Panc1 (cell line): Measurements from ENCODE around the gene SLC4A4. TPM values are rescaled to one million over a fixed set of nuclear protein-coding genes. Genes with fewer than 3 reads are reported as not detected.

Experiments
- ATAC-seq: fragments of 200-7000 bp; cut with Tn5 transposase; 2 replicates; pipeline ENCODE4 v1.9.1; 2020; ENCODE audit warnings: mild to moderate bottlenecking, moderate library complexity
- Bru-seq: library from RNA; stranded (reverse); fragments of 400-500 nt; gene quantifications from one replicate; lab custom pipeline; 2021; lab: Mats Ljungman, UMichigan
- BruChase-seq, 2 experiments: library from RNA; stranded (reverse); fragments of 400-500 nt; gene quantifications; one replicate each; lab custom pipeline; 2021; lab: Mats Ljungman, UMichigan
- BruUV-seq: library from RNA; stranded (reverse); fragments of 400-500 nt; replicated peaks from 2 replicates; lab custom pipeline; 2021; lab: Mats Ljungman, UMichigan
- CTCF ChIA-PET: fragments of 300-600 bp; sonication (Branson Sonifier 250); formaldehyde crosslinking; loops from one replicate; lab custom pipeline; 2022; ENCODE audit warnings: antibody characterized with exemption; lab: Charles Lee
- POLR2A ChIA-PET: fragments of 300-600 bp; sonication (Branson Sonifier 250); formaldehyde crosslinking; loops from one replicate; lab custom pipeline; 2022; ENCODE audit warnings: antibody characterized with exemption; lab: Charles Lee
- DNase-seq: peaks from one replicate; pipeline ENCODE4 v3.0.0-alpha.2; 2010; ENCODE audit warnings: low read depth, low spot score
- H3K27ac ChIP-seq: 2 replicates; pipeline ENCODE4 v1.5.1; 2011; ENCODE audit warnings: mild to moderate bottlenecking, low read length, inconsistent platforms
- H3K27me3 ChIP-seq: fragments of 200-500 bp; sonication (Bioruptor generic); 2 replicates; pipeline ENCODE4 v1.6.0; 2014; ENCODE audit warnings: low read length, inconsistent platforms; ENCODE audit not compliant: control insufficient read depth, insufficient read depth
- H3K36me3 ChIP-seq: fragments of 200-500 bp; sonication (Bioruptor generic); 2 replicates; pipeline ENCODE4 v1.5.1; 2014; ENCODE audit warnings: inconsistent platforms, mild to moderate bottlenecking, low read length, moderate library complexity; ENCODE audit not compliant: control insufficient read depth, insufficient read depth
- H3K4me1 ChIP-seq: 2 replicates; pipeline ENCODE4 v1.5.1; 2011; ENCODE audit warnings: inconsistent platforms, mild to moderate bottlenecking, low read length, moderate library complexity; ENCODE audit not compliant: control insufficient read depth, insufficient read depth
- H3K4me3 ChIP-seq, 2 experiments: 2 replicates each; pipeline ENCODE4 v1.5.1; 2011 to 2012; ENCODE audit warnings: low read depth in 2 of 2, low read length in 2 of 2, mild to moderate bottlenecking in 2 of 2, inconsistent platforms in 1 of 2, moderate library complexity in 1 of 2
- H3K9me3 ChIP-seq: fragments of 200-500 bp; sonication (Bioruptor generic); 2 replicates; pipeline ENCODE4 v1.5.1; 2014; ENCODE audit warnings: low read depth, mild to moderate bottlenecking, inconsistent platforms, low read length, moderate library complexity; ENCODE audit not compliant: control insufficient read depth, insufficient read depth
- POLR2AphosphoS5 ChIP-seq: IDR thresholded peaks from 2 replicates; pipeline ENCODE4 v1.6.1; 2012; ENCODE audit warnings: mild to moderate bottlenecking, low read depth, low read length, moderate library complexity
- SIN3A ChIP-seq: IDR thresholded peaks from 2 replicates; pipeline ENCODE4 v1.6.1; 2012; ENCODE audit warnings: low read depth, mild to moderate bottlenecking, low read length, moderate library complexity, borderline replicate concordance; ENCODE audit not compliant: insufficient read depth
- TCF7L2 ChIP-seq: IDR thresholded peaks from 2 replicates; pipeline ENCODE4 v1.6.1; 2011; ENCODE audit warnings: mild to moderate bottlenecking, low read depth, low read length, inconsistent platforms
- in situ Hi-C: cut with HindIII; loops from 2 replicates; pipeline ENCODE4 v1.10.0; 2016; ENCODE audit warnings: low sequenced_read_pairs, low pct_unique_long_range_greater_than_20kb
- intact Hi-C: fragments of 100-400 bp; cut with micrococcal nuclease; formaldehyde crosslinking; loops from one replicate; pipeline ENCODE4 v1.10.0; 2022; ENCODE audit not compliant: unreplicated experiment
- long read RNA-seq: library from polyadenylated mRNA; unstranded; transcript quantifications from one replicate; pipeline ENCODE4 v2.0.0, GENCODE V29; 2021; ENCODE audit not compliant: unreplicated experiment
- polyA plus RNA-seq: library from polyadenylated mRNA; unstranded; fragments of >200 nt; gene quantifications from one replicate; pipeline ENCODE4 v1.2.1, GENCODE V29; 2012; ENCODE audit warnings: missing spikeins; ENCODE audit not compliant: insufficient read length
- total RNA-seq: library from RNA; stranded (reverse); gene quantifications from one replicate; pipeline ENCODE4 v1.2.1, GENCODE V29; 2021; ENCODE audit not compliant: unreplicated experiment
- TF ChIP-seq, protein P1 (sequence below): fragments of 450-650 bp; IDR thresholded peaks from 2 replicates; pipeline ENCODE4 v1.5.1; 2017; ENCODE audit warnings: mild to moderate bottlenecking
- TF ChIP-seq, protein P2 (sequence below), 2 experiments: IDR thresholded peaks; 2 replicates each; pipeline ENCODE4 v1.6.1; 2011 to 2012; ENCODE audit warnings: low read depth in 2 of 2, control low read depth in 1 of 2, low read length in 1 of 2, mild to moderate bottlenecking in 1 of 2, moderate library complexity in 1 of 2; ENCODE audit not compliant: insufficient read depth in 1 of 2

SLC4A4 gene
- total RNA-seq (0.26 TPM), Bru-seq, nascent RNA (percentile 12 among the genes with signal in this experiment), BruChase-seq, experiment 1, labeled RNA remaining after a 2-hour chase (percentile 9 among the genes with signal in this experiment), BruChase-seq, experiment 2, labeled RNA remaining after a 6-hour chase (percentile 7 among the genes with signal in this experiment)
- polyA plus RNA-seq = not detected
- long read RNA-seq = 0 reads

DNA sequence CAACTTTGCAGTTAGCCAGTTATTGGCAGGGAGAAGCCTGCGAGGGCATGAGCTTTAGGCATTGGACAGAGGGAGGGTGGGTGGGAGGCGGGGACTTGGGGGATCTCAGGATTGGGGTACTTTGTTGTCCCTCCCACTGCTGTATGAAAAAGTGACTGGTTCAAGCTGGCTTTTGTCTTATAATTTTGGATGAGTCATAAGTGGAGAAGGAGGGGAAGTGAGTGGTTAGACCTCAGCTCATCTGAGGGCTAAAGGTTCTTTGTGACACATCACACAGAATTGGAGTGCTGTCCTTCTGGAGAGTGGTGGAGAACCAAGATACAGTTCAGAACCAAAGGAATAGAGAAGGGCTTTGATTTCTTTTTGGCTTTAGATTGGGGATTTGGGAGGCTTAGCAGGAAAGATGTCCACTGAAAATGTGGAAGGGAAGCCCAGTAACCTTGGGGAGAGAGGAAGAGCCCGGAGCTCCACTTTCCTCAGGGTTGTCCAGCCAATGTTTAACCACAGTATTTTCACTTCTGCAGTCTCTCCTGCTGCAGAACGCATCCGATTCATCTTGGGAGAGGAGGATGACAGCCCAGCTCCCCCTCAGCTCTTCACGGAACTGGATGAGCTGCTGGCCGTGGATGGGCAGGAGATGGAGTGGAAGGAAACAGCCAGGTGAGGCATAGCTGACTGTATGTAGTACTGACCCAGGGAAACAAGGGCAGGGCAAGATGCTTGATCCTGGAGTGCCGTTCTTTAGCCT is at the start of gene SLC4A4:
Gene SLC4A4 (plus strand): TSS at position 175 of the 748 bp plus-strand sequence.
- ChIA-PET CTCF (no interaction called here), POLR2A (no interaction called here)
- DNase-seq = no peak
- Histone ChIP-seq H3K9me3 (no peaks in the 10 kb centered on the region), H3K27me3 (no peaks in the 10 kb centered on the region), H3K36me3 (no peaks in the 10 kb centered on the region), H3K4me3 (no peak within 1 kb of the TSS), H3K4me1 (no peaks in the 10 kb centered on the region), H3K27ac (no peak within 1 kb of the TSS)
- no peak for TF ChIP-seq POLR2AphosphoS5
- TF ChIP-seq, protein P1, sequence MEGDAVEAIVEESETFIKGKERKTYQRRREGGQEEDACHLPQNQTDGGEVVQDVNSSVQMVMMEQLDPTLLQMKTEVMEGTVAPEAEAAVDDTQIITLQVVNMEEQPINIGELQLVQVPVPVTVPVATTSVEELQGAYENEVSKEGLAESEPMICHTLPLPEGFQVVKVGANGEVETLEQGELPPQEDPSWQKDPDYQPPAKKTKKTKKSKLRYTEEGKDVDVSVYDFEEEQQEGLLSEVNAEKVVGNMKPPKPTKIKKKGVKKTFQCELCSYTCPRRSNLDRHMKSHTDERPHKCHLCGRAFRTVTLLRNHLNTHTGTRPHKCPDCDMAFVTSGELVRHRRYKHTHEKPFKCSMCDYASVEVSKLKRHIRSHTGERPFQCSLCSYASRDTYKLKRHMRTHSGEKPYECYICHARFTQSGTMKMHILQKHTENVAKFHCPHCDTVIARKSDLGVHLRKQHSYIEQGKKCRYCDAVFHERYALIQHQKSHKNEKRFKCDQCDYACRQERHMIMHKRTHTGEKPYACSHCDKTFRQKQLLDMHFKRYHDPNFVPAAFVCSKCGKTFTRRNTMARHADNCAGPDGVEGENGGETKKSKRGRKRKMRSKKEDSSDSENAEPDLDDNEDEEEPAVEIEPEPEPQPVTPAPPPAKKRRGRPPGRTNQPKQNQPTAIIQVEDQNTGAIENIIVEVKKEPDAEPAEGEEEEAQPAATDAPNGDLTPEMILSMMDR = no peak
- TF ChIP-seq, protein P2, sequence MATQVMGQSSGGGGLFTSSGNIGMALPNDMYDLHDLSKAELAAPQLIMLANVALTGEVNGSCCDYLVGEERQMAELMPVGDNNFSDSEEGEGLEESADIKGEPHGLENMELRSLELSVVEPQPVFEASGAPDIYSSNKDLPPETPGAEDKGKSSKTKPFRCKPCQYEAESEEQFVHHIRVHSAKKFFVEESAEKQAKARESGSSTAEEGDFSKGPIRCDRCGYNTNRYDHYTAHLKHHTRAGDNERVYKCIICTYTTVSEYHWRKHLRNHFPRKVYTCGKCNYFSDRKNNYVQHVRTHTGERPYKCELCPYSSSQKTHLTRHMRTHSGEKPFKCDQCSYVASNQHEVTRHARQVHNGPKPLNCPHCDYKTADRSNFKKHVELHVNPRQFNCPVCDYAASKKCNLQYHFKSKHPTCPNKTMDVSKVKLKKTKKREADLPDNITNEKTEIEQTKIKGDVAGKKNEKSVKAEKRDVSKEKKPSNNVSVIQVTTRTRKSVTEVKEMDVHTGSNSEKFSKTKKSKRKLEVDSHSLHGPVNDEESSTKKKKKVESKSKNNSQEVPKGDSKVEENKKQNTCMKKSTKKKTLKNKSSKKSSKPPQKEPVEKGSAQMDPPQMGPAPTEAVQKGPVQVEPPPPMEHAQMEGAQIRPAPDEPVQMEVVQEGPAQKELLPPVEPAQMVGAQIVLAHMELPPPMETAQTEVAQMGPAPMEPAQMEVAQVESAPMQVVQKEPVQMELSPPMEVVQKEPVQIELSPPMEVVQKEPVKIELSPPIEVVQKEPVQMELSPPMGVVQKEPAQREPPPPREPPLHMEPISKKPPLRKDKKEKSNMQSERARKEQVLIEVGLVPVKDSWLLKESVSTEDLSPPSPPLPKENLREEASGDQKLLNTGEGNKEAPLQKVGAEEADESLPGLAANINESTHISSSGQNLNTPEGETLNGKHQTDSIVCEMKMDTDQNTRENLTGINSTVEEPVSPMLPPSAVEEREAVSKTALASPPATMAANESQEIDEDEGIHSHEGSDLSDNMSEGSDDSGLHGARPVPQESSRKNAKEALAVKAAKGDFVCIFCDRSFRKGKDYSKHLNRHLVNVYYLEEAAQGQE (IDR thresholded peaks at IDR 0.05; ENCODE audit: insufficient read depth in 1 of 2, low read depth in 2 of 2, low read length in 1 of 2) = no peak
- no peak for TF ChIP-seq TCF7L2
- no peak for TF ChIP-seq SIN3A
- intact Hi-C loops = no loop called here
- in situ Hi-C loops = no loop called here
- ATAC-seq = no peak
- no TSS peak for BruUV-seq

DNA sequence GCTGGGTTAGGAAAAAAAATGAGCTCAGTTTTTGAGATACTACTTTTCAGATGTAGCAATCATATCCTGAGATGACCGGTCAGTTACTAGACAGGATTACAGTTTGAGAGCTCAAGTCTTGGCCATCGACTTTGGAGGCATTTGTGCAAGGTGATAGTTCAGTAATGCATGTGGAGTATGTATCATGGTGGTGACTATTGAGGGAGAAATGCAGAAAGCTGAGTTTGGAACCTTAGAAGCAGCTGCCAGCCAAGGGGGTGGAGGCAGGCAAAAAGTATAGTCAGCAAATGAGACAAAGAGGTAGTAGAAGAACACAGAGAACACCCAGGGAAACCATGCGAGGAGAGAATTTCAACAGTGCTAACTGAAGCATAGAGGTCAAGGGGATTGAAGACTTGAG is 48.7 kb upstream of the SLC4A4 start:
- intact Hi-C loops (no loop called here), in situ Hi-C loops (no loop called here)
- ATAC-seq = no peak
- no TSS peak for BruUV-seq
- TF ChIP-seq SIN3A (no peak), POLR2AphosphoS5 (no peak)
- TF ChIP-seq, protein P1 = no peak
- TF ChIP-seq, protein P2 (IDR thresholded peaks at IDR 0.05; ENCODE audit: insufficient read depth in 1 of 2, low read depth in 2 of 2, low read length in 1 of 2) = no peak
- no peak overlapping the region for H3K4me3 ChIP-seq
- CTCF ChIA-PET = no interaction called here
- no peaks in the 10 kb centered on the region for H3K27me3 ChIP-seq
- POLR2A ChIA-PET = no interaction called here
- H3K9me3 ChIP-seq = no peaks in the 10 kb centered on the region
- no peaks in the 10 kb centered on the region for H3K36me3 ChIP-seq
- DNase-seq = no peak
- no peak overlapping the region for H3K27ac ChIP-seq
- no peaks in the 10 kb centered on the region for H3K4me1 ChIP-seq
